ENCODE data around the gene XKR8.

Gene XKR8

GRCh38 chr1:27949027-27949426 lies 10.7 kb upstream of the XKR8 start:
- no peak for DNase-seq (ENCODE audit: extremely low read depth, insufficient read length)
- no peaks in the 10 kb centered on the region for H3K27me3 ChIP-seq (replicated peaks; ENCODE audit: control insufficient read depth, insufficient read depth, low read length)
- H3K4me3 ChIP-seq (replicated peaks; ENCODE audit: low read depth, low read length), result no peak overlapping the region
- H3K36me3 ChIP-seq (ENCODE audit: control insufficient read depth, insufficient read depth, low read length), result no peaks in the 10 kb centered on the region
- TF ChIP-seq CTCF (IDR thresholded peaks at IDR 0.05; ENCODE audit: insufficient read depth, low read length, poor library complexity, severe bottlenecking), result no peak

- no peak overlapping the region for H3K4me3 ChIP-seq (replicated peaks; ENCODE audit: low read depth, low read length)
- no peaks in the 10 kb centered on the region for H3K27me3 ChIP-seq (replicated peaks; ENCODE audit: control insufficient read depth, insufficient read depth, low read length)
- H3K36me3 ChIP-seq (ENCODE audit: control insufficient read depth, insufficient read depth, low read length), result no peaks in the 10 kb centered on the region
- no peak for DNase-seq (ENCODE audit: extremely low read depth, insufficient read length)
- no peak for TF ChIP-seq CTCF (IDR thresholded peaks at IDR 0.05; ENCODE audit: insufficient read depth, low read length, poor library complexity, severe bottlenecking)
Measured at GRCh38 chr1:27951396-27951795, 8.4 kb upstream of the XKR8 start.

- H3K36me3 ChIP-seq (ENCODE audit: control insufficient read depth, insufficient read depth, low read length), result no peaks in the 10 kb centered on the region
- no peaks in the 10 kb centered on the region for H3K27me3 ChIP-seq (replicated peaks; ENCODE audit: control insufficient read depth, insufficient read depth, low read length)
Measured at GRCh38 chr1:27952147-27952546, 7.6 kb upstream of the XKR8 start.

GRCh38 chr1:27954186-27954585 lies 5.6 kb upstream of the XKR8 start:
- no peaks in the 10 kb centered on the region for H3K36me3 ChIP-seq (ENCODE audit: control insufficient read depth, insufficient read depth, low read length)
- no peak for TF ChIP-seq CTCF (IDR thresholded peaks at IDR 0.05; ENCODE audit: insufficient read depth, low read length, poor library complexity, severe bottlenecking)

More at GRCh38 chr1:27952147-27952546, 7.6 kb upstream of the XKR8 start:
- no peak overlapping the region for H3K4me3 ChIP-seq (replicated peaks; ENCODE audit: low read depth, low read length)
- no peak for TF ChIP-seq CTCF (IDR thresholded peaks at IDR 0.05; ENCODE audit: insufficient read depth, low read length, poor library complexity, severe bottlenecking)
- no peak for DNase-seq (ENCODE audit: extremely low read depth, insufficient read length)

GRCh38 chr1:27955076-27955475 lies 4.7 kb upstream of the XKR8 start:
- TF ChIP-seq CTCF (IDR thresholded peaks at IDR 0.05; ENCODE audit: insufficient read depth, low read length, poor library complexity, severe bottlenecking), result no peak
- no peaks in the 10 kb centered on the region for H3K36me3 ChIP-seq (ENCODE audit: control insufficient read depth, insufficient read depth, low read length)

More at GRCh38 chr1:27954186-27954585, 5.6 kb upstream of the XKR8 start:
- DNase-seq (ENCODE audit: extremely low read depth, insufficient read length), result no peak
- no peak overlapping the region for H3K4me3 ChIP-seq (replicated peaks; ENCODE audit: low read depth, low read length)
- H3K27me3 ChIP-seq (replicated peaks; ENCODE audit: control insufficient read depth, insufficient read depth, low read length), result no peaks in the 10 kb centered on the region

GRCh38 chr1:27956761-27957160 lies 3.0 kb upstream of the XKR8 start:
- no peak overlapping the region for H3K4me3 ChIP-seq (replicated peaks; ENCODE audit: low read depth, low read length)
- H3K36me3 ChIP-seq (ENCODE audit: control insufficient read depth, insufficient read depth, low read length), result no peaks in the 10 kb centered on the region
- TF ChIP-seq CTCF (IDR thresholded peaks at IDR 0.05; ENCODE audit: insufficient read depth, low read length, poor library complexity, severe bottlenecking), result no peak
- no peaks in the 10 kb centered on the region for H3K27me3 ChIP-seq (replicated peaks; ENCODE audit: control insufficient read depth, insufficient read depth, low read length)
- no peak for DNase-seq (ENCODE audit: extremely low read depth, insufficient read length)

More at GRCh38 chr1:27955076-27955475, 4.7 kb upstream of the XKR8 start:
- DNase-seq (ENCODE audit: extremely low read depth, insufficient read length), result no peak
- Histone ChIP-seq H3K27me3 (replicated peaks; ENCODE audit: control insufficient read depth, insufficient read depth, low read length) (no peaks in the 10 kb centered on the region), H3K4me3 (replicated peaks; ENCODE audit: low read depth, low read length) (no peak overlapping the region)

All from GM06990 (cell line).